K562 (cell line): ENCODE measurements around the gene MRPS15. TPM values are rescaled to one million over a fixed set of nuclear protein-coding genes. Genes with fewer than 3 reads are reported as not detected.

Source experiments
- ARID1B ChIP-seq: fragments of 450-650 bp; IDR thresholded peaks from 2 replicates; pipeline ENCODE4 v1.6.1; 2016; ENCODE audit warnings: antibody characterized with exemption, mild to moderate bottlenecking, inconsistent platforms
- BCL6 ChIP-seq: fragments of 250-450 bp; sonication (Bioruptor Pico); IDR thresholded peaks from 2 replicates; pipeline ENCODE4 v1.4.0; 2020
- BRD9 ChIP-seq: fragments of 450-650 bp; IDR thresholded peaks from 2 replicates; pipeline ENCODE4 v1.6.1; 2018; ENCODE audit warnings: low read depth; ENCODE audit not compliant: partially characterized antibody
- CC2D1A ChIP-seq: fragments of 450-650 bp; IDR thresholded peaks from 2 replicates; pipeline ENCODE4 v1.6.1; 2017; ENCODE audit warnings: mild to moderate bottlenecking
- CCAR2 ChIP-seq: fragments of 200-400 bp; formaldehyde crosslinking; IDR thresholded peaks from 2 replicates; pipeline ENCODE4 v1.6.1; 2017; ENCODE audit warnings: mild to moderate bottlenecking, low read depth, low read length
- GABPB1 ChIP-seq: sonication (generic); formaldehyde crosslinking; IDR thresholded peaks from 2 replicates; pipeline ENCODE4 v1.8.0; 2022; ENCODE audit warnings: mild to moderate bottlenecking, missing genetic modification reagents
- GATAD2B ChIP-seq: fragments of 450-650 bp; IDR thresholded peaks from 2 replicates; pipeline ENCODE4 v1.6.1; 2017; ENCODE audit warnings: mild to moderate bottlenecking, borderline replicate concordance
- GTF2E2 ChIP-seq: fragments of 200-800 bp; sonication (Bioruptor generic); IDR thresholded peaks from 2 replicates; pipeline ENCODE4 v1.6.1; 2016; ENCODE audit warnings: missing genetic modification characterization, missing compliant biosample characterization
- HES1 ChIP-seq: fragments of 450-650 bp; IDR thresholded peaks from 2 replicates; pipeline ENCODE4 v1.6.1; 2016; ENCODE audit warnings: low read depth, mild to moderate bottlenecking, moderate library complexity
- KLF16 ChIP-seq: IDR thresholded peaks from 2 replicates; pipeline ENCODE4 v1.6.1; 2016; ENCODE audit warnings: antibody characterized with exemption
- L3MBTL2 ChIP-seq: fragments of 450-650 bp; IDR thresholded peaks from 2 replicates; pipeline ENCODE4 v1.6.1; 2016; ENCODE audit warnings: mild to moderate bottlenecking, moderate library complexity
- MCM2 ChIP-seq: fragments of 450-650 bp; IDR thresholded peaks from 2 replicates; pipeline ENCODE4 v1.6.1; 2017; ENCODE audit warnings: low read depth, mild to moderate bottlenecking
- MXI1 ChIP-seq: IDR thresholded peaks from 2 replicates; pipeline ENCODE4 v1.6.1; 2011; ENCODE audit warnings: low read depth, mild to moderate bottlenecking, improper control_type of control experiment, low read length
- PHB2 ChIP-seq: fragments of 450-650 bp; IDR thresholded peaks from 2 replicates; pipeline ENCODE4 v1.6.1; 2017; ENCODE audit warnings: low read depth
- PPARD ChIP-seq: fragments of 250-450 bp; sonication (Bioruptor Pico); IDR thresholded peaks from 2 replicates; pipeline ENCODE4 v1.8.0; 2022; ENCODE audit warnings: inconsistent platforms, mild to moderate bottlenecking, moderate library complexity
- TAF15 ChIP-seq: fragments of 200-400 bp; formaldehyde crosslinking; IDR thresholded peaks from 2 replicates; pipeline ENCODE4 v1.6.1; 2017; ENCODE audit warnings: mild to moderate bottlenecking, low read depth, low read length, moderate library complexity
- TBL1XR1 ChIP-seq, 2 experiments: IDR thresholded peaks; 2 replicates each; pipeline ENCODE4 v1.6.1; 2012; ENCODE audit warnings: improper control_type of control experiment in 2 of 2, low read length in 2 of 2, mild to moderate bottlenecking in 1 of 2
- XRCC4 ChIP-seq: IDR thresholded peaks from one replicate; pipeline ENCODE4 v1.6.1; 2011; ENCODE audit not compliant: insufficient read depth, insufficient read length; ENCODE audit errors: extremely low read depth
- ZBTB7A ChIP-seq: IDR thresholded peaks from 2 replicates; pipeline ENCODE4 v1.6.1; 2011; ENCODE audit warnings: low read depth, mild to moderate bottlenecking, low read length, moderate library complexity, borderline replicate concordance; ENCODE audit not compliant: control insufficient read depth
- polyA plus RNA-seq, 8 experiments: library from polyadenylated mRNA; depleted of rRNA in 4 of 8; stranded (reverse) in 5 of 8; unstranded in 3 of 8; fragments of >200 nt; fragmentation: Nextera tagmentation in 2 of 8; fragmentation: Illumina TruSeq in 1 of 8; extraction: Ambion mirVana in 2 of 8; extraction: Trizol in 1 of 8; gene quantifications; 2 replicates each; pipeline versions ENCODE4 v1.2.1 to v1.2.3, GENCODE V29; 2011 to 2014; ENCODE audit warnings: inconsistent platforms in 1 of 8, missing spikeins in 1 of 8
- total RNA-seq, 7 experiments: library from RNA; depleted of rRNA in 6 of 7; stranded (reverse); fragments of >200 nt in 6 of 7; fragmentation: Illumina TruSeq in 2 of 7; extraction: Trizol in 2 of 7; gene quantifications; 2 replicates each; pipeline versions ENCODE4 v1.2.1 to v1.2.3, GENCODE V29; 2011 to 2021; ENCODE audit warnings: low replicate concordance in 1 of 7
- TF ChIP-seq, protein P1 (sequence below): fragments of 450-650 bp; IDR thresholded peaks from 2 replicates; pipeline ENCODE4 v1.6.1; 2016
- TF ChIP-seq, protein P2 (sequence below): IDR thresholded peaks from 2 replicates; pipeline ENCODE4 v1.6.1; 2011; ENCODE audit not compliant: insufficient read length; ENCODE audit errors: extremely low read depth
- TF ChIP-seq, protein P3 (sequence below): fragments of 250-450 bp; sonication (Bioruptor Pico); IDR thresholded peaks from 2 replicates; pipeline ENCODE4 v1.4.0; 2020

MRPS15 gene
- total and polyA plus RNA-seq, 9 of the 15 experiments (the other 6 are each of a cell fraction or from before 2014, with no cell fraction given): 62.9 to 286 (median 149) TPM

DNA sequence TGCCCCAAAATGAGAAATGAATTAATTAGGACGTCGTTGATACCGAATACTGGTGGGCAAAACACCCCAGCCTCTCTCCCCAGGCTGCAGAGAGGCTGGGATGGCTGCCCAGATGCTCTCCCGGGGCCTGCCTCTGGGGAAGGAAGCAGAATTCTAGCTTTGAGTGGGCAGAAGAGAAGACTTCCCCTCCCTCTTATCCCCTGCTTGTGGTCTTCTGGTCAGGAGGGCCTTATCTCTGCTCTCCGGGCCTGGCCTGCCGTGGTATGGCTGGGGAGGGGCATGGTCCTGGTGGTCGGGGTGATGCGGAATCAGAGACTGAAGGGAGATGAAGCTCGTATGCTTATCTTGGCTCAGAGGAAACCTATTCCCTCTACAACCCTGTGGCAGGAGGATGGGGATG is 28.3 kb upstream of the MRPS15 start (continued):
- TF ChIP-seq, protein P1, sequence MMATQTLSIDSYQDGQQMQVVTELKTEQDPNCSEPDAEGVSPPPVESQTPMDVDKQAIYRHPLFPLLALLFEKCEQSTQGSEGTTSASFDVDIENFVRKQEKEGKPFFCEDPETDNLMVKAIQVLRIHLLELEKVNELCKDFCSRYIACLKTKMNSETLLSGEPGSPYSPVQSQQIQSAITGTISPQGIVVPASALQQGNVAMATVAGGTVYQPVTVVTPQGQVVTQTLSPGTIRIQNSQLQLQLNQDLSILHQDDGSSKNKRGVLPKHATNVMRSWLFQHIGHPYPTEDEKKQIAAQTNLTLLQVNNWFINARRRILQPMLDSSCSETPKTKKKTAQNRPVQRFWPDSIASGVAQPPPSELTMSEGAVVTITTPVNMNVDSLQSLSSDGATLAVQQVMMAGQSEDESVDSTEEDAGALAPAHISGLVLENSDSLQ: no peak
- TF ChIP-seq CCAR2: no peak
- TF ChIP-seq BCL6 (CRISPR knock-in tag): no peak
- no peak; the same call in 1 of the 2 replicates for TF ChIP-seq CC2D1A
- TF ChIP-seq MCM2: no peak
- no peak for TF ChIP-seq GABPB1 (CRISPR knock-in tag)
- TF ChIP-seq, protein P2, sequence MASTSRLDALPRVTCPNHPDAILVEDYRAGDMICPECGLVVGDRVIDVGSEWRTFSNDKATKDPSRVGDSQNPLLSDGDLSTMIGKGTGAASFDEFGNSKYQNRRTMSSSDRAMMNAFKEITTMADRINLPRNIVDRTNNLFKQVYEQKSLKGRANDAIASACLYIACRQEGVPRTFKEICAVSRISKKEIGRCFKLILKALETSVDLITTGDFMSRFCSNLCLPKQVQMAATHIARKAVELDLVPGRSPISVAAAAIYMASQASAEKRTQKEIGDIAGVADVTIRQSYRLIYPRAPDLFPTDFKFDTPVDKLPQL: no peak
- no peak for TF ChIP-seq MXI1
- TF ChIP-seq BRD9: no peak
- no peak for TF ChIP-seq L3MBTL2
- TF ChIP-seq ZBTB7A: peak; percentile 98
- TF ChIP-seq, protein P3, sequence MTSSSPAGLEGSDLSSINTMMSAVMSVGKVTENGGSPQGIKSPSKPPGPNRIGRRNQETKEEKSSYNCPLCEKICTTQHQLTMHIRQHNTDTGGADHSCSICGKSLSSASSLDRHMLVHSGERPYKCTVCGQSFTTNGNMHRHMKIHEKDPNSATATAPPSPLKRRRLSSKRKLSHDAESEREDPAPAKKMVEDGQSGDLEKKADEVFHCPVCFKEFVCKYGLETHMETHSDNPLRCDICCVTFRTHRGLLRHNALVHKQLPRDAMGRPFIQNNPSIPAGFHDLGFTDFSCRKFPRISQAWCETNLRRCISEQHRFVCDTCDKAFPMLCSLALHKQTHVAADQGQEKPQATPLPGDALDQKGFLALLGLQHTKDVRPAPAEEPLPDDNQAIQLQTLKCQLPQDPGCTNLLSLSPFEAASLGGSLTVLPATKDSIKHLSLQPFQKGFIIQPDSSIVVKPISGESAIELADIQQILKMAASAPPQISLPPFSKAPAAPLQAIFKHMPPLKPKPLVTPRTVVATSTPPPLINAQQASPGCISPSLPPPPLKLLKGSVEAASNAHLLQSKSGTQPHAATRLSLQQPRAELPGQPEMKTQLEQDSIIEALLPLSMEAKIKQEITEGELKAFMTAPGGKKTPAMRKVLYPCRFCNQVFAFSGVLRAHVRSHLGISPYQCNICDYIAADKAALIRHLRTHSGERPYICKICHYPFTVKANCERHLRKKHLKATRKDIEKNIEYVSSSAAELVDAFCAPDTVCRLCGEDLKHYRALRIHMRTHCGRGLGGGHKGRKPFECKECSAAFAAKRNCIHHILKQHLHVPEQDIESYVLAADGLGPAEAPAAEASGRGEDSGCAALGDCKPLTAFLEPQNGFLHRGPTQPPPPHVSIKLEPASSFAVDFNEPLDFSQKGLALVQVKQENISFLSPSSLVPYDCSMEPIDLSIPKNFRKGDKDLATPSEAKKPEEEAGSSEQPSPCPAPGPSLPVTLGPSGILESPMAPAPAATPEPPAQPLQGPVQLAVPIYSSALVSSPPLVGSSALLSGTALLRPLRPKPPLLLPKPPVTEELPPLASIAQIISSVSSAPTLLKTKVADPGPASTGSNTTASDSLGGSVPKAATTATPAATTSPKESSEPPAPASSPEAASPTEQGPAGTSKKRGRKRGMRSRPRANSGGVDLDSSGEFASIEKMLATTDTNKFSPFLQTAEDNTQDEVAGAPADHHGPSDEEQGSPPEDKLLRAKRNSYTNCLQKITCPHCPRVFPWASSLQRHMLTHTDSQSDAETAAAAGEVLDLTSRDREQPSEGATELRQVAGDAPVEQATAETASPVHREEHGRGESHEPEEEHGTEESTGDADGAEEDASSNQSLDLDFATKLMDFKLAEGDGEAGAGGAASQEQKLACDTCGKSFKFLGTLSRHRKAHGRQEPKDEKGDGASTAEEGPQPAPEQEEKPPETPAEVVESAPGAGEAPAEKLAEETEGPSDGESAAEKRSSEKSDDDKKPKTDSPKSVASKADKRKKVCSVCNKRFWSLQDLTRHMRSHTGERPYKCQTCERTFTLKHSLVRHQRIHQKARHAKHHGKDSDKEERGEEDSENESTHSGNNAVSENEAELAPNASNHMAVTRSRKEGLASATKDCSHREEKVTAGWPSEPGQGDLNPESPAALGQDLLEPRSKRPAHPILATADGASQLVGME (CRISPR knock-in tag): no peak; the same call in 1 of the 2 replicates
- no peak for TF ChIP-seq PPARD
- no peak for TF ChIP-seq XRCC4
- TF ChIP-seq GATAD2B: peak; percentile 61; the same call in 1 of the 2 replicates
- no peak for TF ChIP-seq GTF2E2 (tag)
- 0 out of 2 replicates have a peak, but pooled peaks have one; percentile 57 for TF ChIP-seq PHB2
- no peak for TF ChIP-seq TAF15
- TF ChIP-seq ARID1B: peak; percentile 94
- no peak for TF ChIP-seq HES1
- peak in 1 of 2 experiments; percentile 56; a peak in 2 of 4 replicates for TF ChIP-seq TBL1XR1 (IDR thresholded peaks at IDR 0.05; ENCODE audit: low read length in 2 of 2)
- peak; percentile 90 for TF ChIP-seq KLF16
